HepG2 (cell line): ENCODE measurements around the gene ACSS2. TPM values are rescaled to one million over a fixed set of nuclear protein-coding genes. Genes with fewer than 3 reads are reported as not detected.

Experiments used
- ATF7-NPFF ChIP-seq: sonication (generic); formaldehyde crosslinking; IDR thresholded peaks from 2 replicates; pipeline ENCODE4 v1.8.1; 2023; ENCODE audit warnings: mild to moderate bottlenecking, low read depth, missing genetic modification reagents, moderate library complexity
- BORCS8-MEF2B ChIP-seq: sonication (generic); formaldehyde crosslinking; IDR thresholded peaks from 2 replicates; pipeline ENCODE4 v1.8.0; 2022; ENCODE audit warnings: mild to moderate bottlenecking, missing genetic modification reagents
- CBX2 ChIP-seq, 2 experiments: fragments of 200-600 bp in 1 of 2; sonication (generic); formaldehyde crosslinking in 1 of 2; IDR thresholded peaks; 2 replicates each; pipeline versions ENCODE4 v1.7.0 to v1.8.1; 2018 to 2022; ENCODE audit warnings: low read depth in 2 of 2, low read length in 1 of 2, mild to moderate bottlenecking in 1 of 2, missing genetic modification reagents in 1 of 2
- ETV5 ChIP-seq: IDR thresholded peaks from 2 replicates; pipeline ENCODE4 v1.6.1; 2018; ENCODE audit warnings: missing biosample characterization, missing genetic modification reagents, inconsistent platforms, borderline replicate concordance
- JUNB ChIP-seq: sonication (generic); formaldehyde crosslinking; IDR thresholded peaks from 2 replicates; pipeline ENCODE4 v1.8.0; 2022; ENCODE audit warnings: missing genetic modification reagents, mild to moderate bottlenecking, borderline replicate concordance
- THYN1 ChIP-seq: sonication (generic); formaldehyde crosslinking; IDR thresholded peaks from 2 replicates; pipeline ENCODE4 v1.8.1; 2023; ENCODE audit warnings: low read depth, mild to moderate bottlenecking, moderate library complexity, missing genetic modification reagents, borderline replicate concordance
- ZNF234 ChIP-seq: sonication (generic); formaldehyde crosslinking; conservative IDR thresholded peaks from 2 replicates; pipeline ENCODE4 v1.5.1; 2020; ENCODE audit warnings: mild to moderate bottlenecking, missing genetic modification reagents
- polyA plus RNA-seq, 8 experiments: library from polyadenylated mRNA; depleted of rRNA in 3 of 8; stranded (reverse) in 7 of 8; unstranded in 1 of 8; fragments of >200 nt; fragmentation: Illumina TruSeq in 4 of 8; extraction: Trizol in 4 of 8; gene quantifications; 2 replicates each; pipeline versions ENCODE4 v1.2.1 to v1.2.3, GENCODE V29; 2011 to 2016; ENCODE audit warnings: low read depth in 4 of 8, missing spikeins in 1 of 8, mixed read lengths in 1 of 8; ENCODE audit not compliant: insufficient read depth in 1 of 8
- total RNA-seq, 5 experiments: library from RNA; depleted of rRNA; stranded (reverse); fragments of >200 nt; fragmentation: Illumina TruSeq; extraction: Trizol; gene quantifications; 2 replicates each; pipeline ENCODE4 v1.2.3, GENCODE V29; 2016; ENCODE audit warnings: low read depth in 1 of 5
- TF ChIP-seq, protein P1 (sequence below): sonication (generic); formaldehyde crosslinking; IDR thresholded peaks from 2 replicates; pipeline ENCODE4 v1.4.0; 2020; ENCODE audit warnings: missing genetic modification reagents
- TF ChIP-seq, protein P2 (sequence below): sonication (generic); formaldehyde crosslinking; IDR thresholded peaks from 2 replicates; pipeline ENCODE4 v1.8.0; 2022; ENCODE audit warnings: mild to moderate bottlenecking, missing genetic modification reagents, borderline replicate concordance
- TF ChIP-seq, protein P3 (sequence below): sonication (generic); formaldehyde crosslinking; IDR thresholded peaks from 2 replicates; pipeline ENCODE4 v1.8.0; 2022; ENCODE audit warnings: missing genetic modification reagents, low read depth, mild to moderate bottlenecking, borderline replicate concordance
- TF ChIP-seq, protein P4 (sequence below): sonication (generic); formaldehyde crosslinking; IDR thresholded peaks from 2 replicates; pipeline ENCODE4 v1.4.0; 2020; ENCODE audit warnings: missing genetic modification reagents

ACSS2 gene
- total and polyA plus RNA-seq, 2 of the 13 experiments (the other 11 are each of a cell fraction or from before 2014, with no cell fraction given), result 72.8 to 89.7 TPM

DNA sequence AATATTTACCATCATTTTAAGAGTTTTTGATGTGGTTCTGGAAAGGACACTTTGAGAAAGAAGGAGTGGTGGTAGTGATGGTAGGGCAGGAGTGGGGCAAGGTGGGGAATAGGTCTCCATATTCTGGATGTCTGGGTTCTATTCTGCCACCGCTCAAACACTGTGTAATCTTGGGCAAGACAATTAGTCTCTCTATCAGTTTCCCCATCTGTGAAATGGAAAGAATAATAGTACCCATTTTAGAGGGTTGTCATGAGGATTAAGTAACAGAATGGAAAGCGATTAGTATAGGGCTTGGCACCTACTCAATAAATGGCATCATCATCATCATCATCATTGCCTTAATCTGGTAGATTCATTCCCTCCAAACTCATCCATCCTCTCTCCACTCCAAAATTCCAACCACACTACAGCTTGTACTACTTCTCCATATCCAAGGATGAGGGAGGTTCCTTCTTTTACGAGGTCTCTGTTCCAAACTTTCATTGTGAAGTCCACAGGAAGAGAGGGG is 2.8 kb upstream of the ACSS2 start (continued):
- TF ChIP-seq, protein P1, sequence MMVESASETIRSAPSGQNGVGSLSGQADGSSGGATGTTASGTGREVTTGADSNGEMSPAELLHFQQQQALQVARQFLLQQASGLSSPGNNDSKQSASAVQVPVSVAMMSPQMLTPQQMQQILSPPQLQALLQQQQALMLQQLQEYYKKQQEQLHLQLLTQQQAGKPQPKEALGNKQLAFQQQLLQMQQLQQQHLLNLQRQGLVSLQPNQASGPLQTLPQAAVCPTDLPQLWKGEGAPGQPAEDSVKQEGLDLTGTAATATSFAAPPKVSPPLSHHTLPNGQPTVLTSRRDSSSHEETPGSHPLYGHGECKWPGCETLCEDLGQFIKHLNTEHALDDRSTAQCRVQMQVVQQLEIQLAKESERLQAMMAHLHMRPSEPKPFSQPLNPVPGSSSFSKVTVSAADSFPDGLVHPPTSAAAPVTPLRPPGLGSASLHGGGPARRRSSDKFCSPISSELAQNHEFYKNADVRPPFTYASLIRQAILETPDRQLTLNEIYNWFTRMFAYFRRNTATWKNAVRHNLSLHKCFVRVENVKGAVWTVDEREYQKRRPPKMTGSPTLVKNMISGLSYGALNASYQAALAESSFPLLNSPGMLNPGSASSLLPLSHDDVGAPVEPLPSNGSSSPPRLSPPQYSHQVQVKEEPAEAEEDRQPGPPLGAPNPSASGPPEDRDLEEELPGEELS, result no peak
- TF ChIP-seq ETV5 (CRISPR knock-in tag) (no peak), CBX2 (IDR thresholded peaks at IDR 0.05; ENCODE audit: low read depth, low read length) (no peak), CBX2 (CRISPR knock-in tag; IDR thresholded peaks at IDR 0.05; ENCODE audit: low read depth) (no peak), JUNB (no peak), THYN1 (CRISPR knock-in tag) (no peak), BORCS8-MEF2B (CRISPR knock-in tag) (no peak), ZNF234 (no peak), ATF7-NPFF (CRISPR knock-in tag) (no peak)
- TF ChIP-seq, protein P2, sequence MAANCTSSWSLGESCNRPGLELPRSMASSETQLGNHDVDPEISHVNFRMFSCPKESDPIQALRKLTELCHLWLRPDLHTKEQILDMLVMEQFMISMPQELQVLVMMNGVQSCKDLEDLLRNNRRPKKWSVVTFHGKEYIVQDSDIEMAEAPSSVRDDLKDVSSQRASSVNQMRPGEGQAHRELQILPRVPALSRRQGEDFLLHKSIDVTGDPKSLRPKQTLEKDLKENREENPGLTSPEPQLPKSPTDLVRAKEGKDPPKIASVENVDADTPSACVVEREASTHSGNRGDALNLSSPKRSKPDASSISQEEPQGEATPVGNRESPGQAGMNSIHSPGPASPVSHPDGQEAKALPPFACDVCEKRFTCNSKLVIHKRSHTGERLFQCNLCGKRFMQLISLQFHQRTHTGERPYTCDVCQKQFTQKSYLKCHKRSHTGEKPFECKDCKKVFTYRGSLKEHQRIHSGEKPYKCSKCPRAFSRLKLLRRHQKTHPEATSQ (CRISPR knock-in tag), result no peak
- TF ChIP-seq, protein P3, sequence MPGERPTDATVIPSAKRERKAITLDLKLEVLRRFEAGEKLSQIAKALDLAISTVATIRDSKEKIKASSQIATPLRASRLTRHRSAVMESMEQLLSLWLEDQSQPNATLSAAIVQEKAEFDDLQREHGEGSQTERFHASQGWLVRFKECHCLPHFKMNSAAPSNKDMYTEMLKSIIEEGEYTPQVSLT (CRISPR knock-in tag), result no peak
- TF ChIP-seq, protein P4, sequence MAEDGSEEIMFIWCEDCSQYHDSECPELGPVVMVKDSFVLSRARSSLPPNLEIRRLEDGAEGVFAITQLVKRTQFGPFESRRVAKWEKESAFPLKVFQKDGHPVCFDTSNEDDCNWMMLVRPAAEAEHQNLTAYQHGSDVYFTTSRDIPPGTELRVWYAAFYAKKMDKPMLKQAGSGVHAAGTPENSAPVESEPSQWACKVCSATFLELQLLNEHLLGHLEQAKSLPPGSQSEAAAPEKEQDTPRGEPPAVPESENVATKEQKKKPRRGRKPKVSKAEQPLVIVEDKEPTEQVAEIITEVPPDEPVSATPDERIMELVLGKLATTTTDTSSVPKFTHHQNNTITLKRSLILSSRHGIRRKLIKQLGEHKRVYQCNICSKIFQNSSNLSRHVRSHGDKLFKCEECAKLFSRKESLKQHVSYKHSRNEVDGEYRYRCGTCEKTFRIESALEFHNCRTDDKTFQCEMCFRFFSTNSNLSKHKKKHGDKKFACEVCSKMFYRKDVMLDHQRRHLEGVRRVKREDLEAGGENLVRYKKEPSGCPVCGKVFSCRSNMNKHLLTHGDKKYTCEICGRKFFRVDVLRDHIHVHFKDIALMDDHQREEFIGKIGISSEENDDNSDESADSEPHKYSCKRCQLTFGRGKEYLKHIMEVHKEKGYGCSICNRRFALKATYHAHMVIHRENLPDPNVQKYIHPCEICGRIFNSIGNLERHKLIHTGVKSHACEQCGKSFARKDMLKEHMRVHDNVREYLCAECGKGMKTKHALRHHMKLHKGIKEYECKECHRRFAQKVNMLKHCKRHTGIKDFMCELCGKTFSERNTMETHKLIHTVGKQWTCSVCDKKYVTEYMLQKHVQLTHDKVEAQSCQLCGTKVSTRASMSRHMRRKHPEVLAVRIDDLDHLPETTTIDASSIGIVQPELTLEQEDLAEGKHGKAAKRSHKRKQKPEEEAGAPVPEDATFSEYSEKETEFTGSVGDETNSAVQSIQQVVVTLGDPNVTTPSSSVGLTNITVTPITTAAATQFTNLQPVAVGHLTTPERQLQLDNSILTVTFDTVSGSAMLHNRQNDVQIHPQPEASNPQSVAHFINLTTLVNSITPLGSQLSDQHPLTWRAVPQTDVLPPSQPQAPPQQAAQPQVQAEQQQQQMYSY, result no peak
